ENCODE results near the gene MTHFSD.

Gene MTHFSD

GRCh38 chr16:86505185-86505898, 49.7 kb downstream of the MTHFSD start:
- no peaks in the 10 kb centered on the region for H4K20me1 ChIP-seq (ENCODE audit: insufficient read depth, low read length)
- H3K4me1 ChIP-seq (ENCODE audit: low read length), result no peaks in the 10 kb centered on the region
- no peak overlapping the region for H3K27ac ChIP-seq (ENCODE audit: low read length)
- peaks cover 49% of the 10 kb centered on the region for H3K27me3 ChIP-seq (replicated peaks; ENCODE audit: insufficient read depth, low read length)
- H3K4me2 ChIP-seq (ENCODE audit: low read depth, low read length), result no peak overlapping the region
- TF ChIP-seq EZH2 (optimal IDR thresholded peaks at IDR 0.05; ENCODE audit: low read depth, low read length), result no peak
- TF ChIP-seq CTCF (IDR thresholded peaks at IDR 0.05; ENCODE audit: low read length), result no peak
- TF ChIP-seq EZH2phosphoT487 (IDR thresholded peaks at IDR 0.05; ENCODE audit: low read length), result no peak
- H3K9me3 ChIP-seq (replicated peaks; ENCODE audit: insufficient read depth, low read length), result no peaks in the 10 kb centered on the region
- no peak overlapping the region for H2AFZ ChIP-seq (ENCODE audit: low read length)
- H3K9me2 ChIP-seq (replicated peaks; ENCODE audit: insufficient read depth, low read length), result no peaks in the 10 kb centered on the region
- no peak overlapping the region for H3K9ac ChIP-seq (ENCODE audit: low read length)
- no peak for DNase-seq
- no peak overlapping the region for H3K4me3 ChIP-seq (ENCODE audit: low read length)
- H3F3A ChIP-seq (ENCODE audit: insufficient read depth, low read length), result no peaks in the 10 kb centered on the region
- H3K79me2 ChIP-seq (ENCODE audit: low read length), result no peaks in the 10 kb centered on the region
- no peaks in the 10 kb centered on the region for H3K36me3 ChIP-seq (replicated peaks; ENCODE audit: insufficient read depth, low read length)

DNA sequence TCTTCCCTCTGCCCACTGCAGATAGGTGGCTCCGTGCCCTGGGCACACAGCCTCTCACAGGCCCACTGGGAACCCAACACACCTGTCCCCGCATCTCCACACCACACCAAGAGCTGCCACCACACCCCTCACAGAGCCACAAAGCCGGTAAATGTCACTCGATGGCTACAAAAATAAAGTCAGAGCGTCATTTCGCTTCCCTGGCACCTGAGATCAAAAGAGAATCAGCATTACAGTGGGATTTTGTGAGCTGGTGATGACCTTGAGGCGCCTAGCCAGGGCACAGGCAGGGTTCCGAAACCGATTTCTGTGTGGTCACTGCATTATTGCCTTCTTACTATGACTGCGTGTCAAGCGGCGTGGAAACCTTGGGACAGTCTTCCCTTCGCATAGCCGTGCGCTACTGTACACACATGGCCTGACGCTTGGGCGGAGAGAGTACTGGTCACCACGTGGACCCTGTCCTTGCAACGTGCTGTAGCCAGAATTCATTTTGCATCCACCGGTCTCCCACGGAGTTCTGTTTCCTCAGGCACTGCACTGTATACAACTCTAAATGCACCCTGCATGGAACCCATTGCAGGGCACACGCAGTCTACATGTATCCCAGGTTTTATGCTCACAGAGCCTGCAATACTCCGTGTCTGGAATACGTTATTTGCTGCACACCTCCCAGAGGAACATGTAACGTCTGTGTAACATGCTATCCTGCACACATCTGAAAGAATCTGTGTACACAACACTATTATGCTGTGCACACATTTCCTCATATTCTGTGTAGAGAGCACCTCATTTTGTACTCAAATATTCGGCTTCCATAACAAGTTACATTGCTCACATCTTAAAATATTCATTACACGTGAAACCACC, 50.5 kb downstream of the MTHFSD start:
- Histone ChIP-seq H3K4me3 (ENCODE audit: low read length) (no peak overlapping the region), H3K9me3 (replicated peaks; ENCODE audit: insufficient read depth, low read length) (no peaks in the 10 kb centered on the region), H2AFZ (ENCODE audit: low read length) (no peak overlapping the region), H3K27me3 (replicated peaks; ENCODE audit: insufficient read depth, low read length) (peaks cover 54% of the 10 kb centered on the region), H4K20me1 (ENCODE audit: insufficient read depth, low read length) (no peaks in the 10 kb centered on the region), H3K4me1 (ENCODE audit: low read length) (no peaks in the 10 kb centered on the region), H3F3A (ENCODE audit: insufficient read depth, low read length) (no peaks in the 10 kb centered on the region), H3K27ac (ENCODE audit: low read length) (no peak overlapping the region), H3K4me2 (ENCODE audit: low read depth, low read length) (no peak overlapping the region), H3K9ac (ENCODE audit: low read length) (no peak overlapping the region), H3K36me3 (replicated peaks; ENCODE audit: insufficient read depth, low read length) (no peaks in the 10 kb centered on the region), H3K9me2 (replicated peaks; ENCODE audit: insufficient read depth, low read length) (no peaks in the 10 kb centered on the region), H3K79me2 (ENCODE audit: low read length) (no peaks in the 10 kb centered on the region)
- no peak for DNase-seq
- TF ChIP-seq EZH2 (optimal IDR thresholded peaks at IDR 0.05; ENCODE audit: low read depth, low read length) (no peak), EZH2phosphoT487 (IDR thresholded peaks at IDR 0.05; ENCODE audit: low read length) (no peak), CTCF (IDR thresholded peaks at IDR 0.05; ENCODE audit: low read length) (no peak)

DNA sequence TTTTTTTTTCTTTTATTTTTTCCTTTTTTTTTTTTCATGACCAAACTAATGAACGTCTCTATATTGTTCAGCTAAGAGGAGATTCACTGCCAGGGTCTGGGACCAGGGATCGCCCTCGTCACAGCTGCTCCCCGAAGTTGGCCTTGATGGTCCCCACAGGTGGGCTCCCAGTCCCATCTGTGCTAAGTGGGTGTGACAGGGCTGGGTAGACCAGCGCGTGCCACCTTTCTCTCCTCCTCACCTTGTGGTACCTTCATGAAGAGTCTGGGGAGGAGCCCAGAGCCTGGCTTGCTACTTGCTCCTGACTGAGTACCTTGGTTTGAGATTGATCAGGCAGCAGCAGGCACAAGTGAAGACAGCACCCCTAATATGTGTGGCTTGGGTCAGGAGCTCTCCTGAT, 51.2 kb downstream of the MTHFSD start:
- H3K4me2 ChIP-seq (ENCODE audit: low read depth, low read length), result no peak overlapping the region

More for the DNA sequence above, 51.2 kb downstream of the MTHFSD start:
- no peak overlapping the region for H3K4me3 ChIP-seq (ENCODE audit: low read length)
- no peaks in the 10 kb centered on the region for H3K79me2 ChIP-seq (ENCODE audit: low read length)
- H2AFZ ChIP-seq (ENCODE audit: low read length), result no peak overlapping the region
- H3K27ac ChIP-seq (ENCODE audit: low read length), result no peak overlapping the region
- no peaks in the 10 kb centered on the region for H3K9me2 ChIP-seq (replicated peaks; ENCODE audit: insufficient read depth, low read length)
- H3K4me1 ChIP-seq (ENCODE audit: low read length), result no peaks in the 10 kb centered on the region
- peaks cover 62% of the 10 kb centered on the region for H3K27me3 ChIP-seq (replicated peaks; ENCODE audit: insufficient read depth, low read length)
- no peaks in the 10 kb centered on the region for H3K36me3 ChIP-seq (replicated peaks; ENCODE audit: insufficient read depth, low read length)
- TF ChIP-seq EZH2phosphoT487 (IDR thresholded peaks at IDR 0.05; ENCODE audit: low read length) (no peak), EZH2 (optimal IDR thresholded peaks at IDR 0.05; ENCODE audit: low read depth, low read length) (no peak), CTCF (IDR thresholded peaks at IDR 0.05; ENCODE audit: low read length) (no peak)
- no peaks in the 10 kb centered on the region for H3F3A ChIP-seq (ENCODE audit: insufficient read depth, low read length)
- no peaks in the 10 kb centered on the region for H4K20me1 ChIP-seq (ENCODE audit: insufficient read depth, low read length)
- no peaks in the 10 kb centered on the region for H3K9me3 ChIP-seq (replicated peaks; ENCODE audit: insufficient read depth, low read length)
- H3K9ac ChIP-seq (ENCODE audit: low read length), result no peak overlapping the region
- no peak for DNase-seq

Data from MM.1S (cell line).